Activated CD8-positive, alpha-beta memory T cell treated with anti-CD3 and anti-CD28 coated beads, Interleukin-2, amount 10 ng/mL, durations not matched to agents 7 days and 5 days (primary cell): ENCODE results near the gene TPRKB. TPM values are rescaled to one million over a fixed set of nuclear protein-coding genes. Genes with fewer than 3 reads are reported as not detected.
"Not testable (repeated sequence)": the region's sequence is repeated elsewhere in the genome, so short reads cannot be mapped to it uniquely, and the experiment has no call there.

Source experiments
- ATAC-seq: fragments of 150-1000 bp; cut with Tn5 transposase; one replicate; pipeline ENCODE4 v1.10.0; 2021; ENCODE audit warnings: moderate library complexity
- CTCF ChIA-PET: fragments of 350-600 bp; sonication (Branson Sonifier 250); formaldehyde crosslinking; loops from one replicate; lab custom pipeline; 2021; ENCODE audit warnings: antibody characterized with exemption; lab: Charles Lee
- DNase-seq: peaks from one replicate; pipeline ENCODE4 v3.0.0-alpha.2; 2020
- H3K27ac Mint-ChIP-seq: one replicate; pipeline ENCODE4 v1.8.0; 2021; ENCODE audit warnings: mild to moderate bottlenecking, mixed read lengths
- H3K27me3 Mint-ChIP-seq: one replicate; pipeline ENCODE4 v1.8.0; 2021; ENCODE audit warnings: mixed read lengths
- H3K36me3 Mint-ChIP-seq: one replicate; pipeline ENCODE4 v1.8.0; 2021; ENCODE audit warnings: mild to moderate bottlenecking, mixed read lengths
- H3K4me1 Mint-ChIP-seq: one replicate; pipeline ENCODE4 v1.8.0; 2021; ENCODE audit warnings: mixed read lengths
- H3K4me3 Mint-ChIP-seq: one replicate; pipeline ENCODE4 v1.8.0; 2021; ENCODE audit warnings: mild to moderate bottlenecking, moderate library complexity, mixed read lengths
- H3K9me3 Mint-ChIP-seq: one replicate; pipeline ENCODE4 v1.8.0; 2022; ENCODE audit warnings: low read depth, mixed read lengths
- total RNA-seq, 2 experiments: library from RNA; stranded (reverse); gene quantifications; one replicate each; pipeline ENCODE4 v1.2.3, GENCODE V29; 2021

The TPRKB gene
- total RNA-seq, 2 experiments from 2014 or later, result 36.0 to 36.7 TPM

- H3K4me3 Mint-ChIP-seq, CTCF ChIA-PET, H3K27ac Mint-ChIP-seq, H3K9me3 Mint-ChIP-seq, ATAC-seq, H3K4me1 Mint-ChIP-seq, H3K36me3 Mint-ChIP-seq, DNase-seq: not testable (repeated sequence)
- peaks cover 13% of the 10 kb centered on the region for H3K27me3 Mint-ChIP-seq
These were observed 52.2 kb downstream of the TPRKB start for GRCh38 chr2:73684905-73685304.

DNA sequence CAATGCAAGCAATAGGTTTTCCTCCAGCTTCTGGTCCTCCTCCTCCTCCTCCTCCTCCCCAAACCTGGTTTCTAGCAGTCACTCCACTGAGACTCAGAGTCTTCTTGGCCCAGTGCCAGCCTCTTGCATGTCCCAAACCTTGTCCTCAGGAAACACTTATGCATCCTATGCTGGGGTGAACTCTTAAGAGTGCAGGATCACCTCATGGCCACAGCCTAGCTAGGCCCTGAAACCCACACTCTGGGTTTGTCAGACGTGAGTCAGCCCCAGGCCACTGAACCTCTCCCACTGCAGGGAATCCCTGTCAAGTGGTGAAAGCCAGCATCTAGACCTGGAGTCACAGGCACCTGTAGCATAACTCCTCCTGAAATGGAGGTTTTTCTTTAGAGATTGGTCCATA is 52.8 kb downstream of the TPRKB start:
- DNase-seq, H3K36me3 Mint-ChIP-seq, H3K9me3 Mint-ChIP-seq, H3K4me1 Mint-ChIP-seq, H3K27ac Mint-ChIP-seq, ATAC-seq, CTCF ChIA-PET, H3K4me3 Mint-ChIP-seq: not testable (repeated sequence)
- peaks cover 13% of the 10 kb centered on the region for H3K27me3 Mint-ChIP-seq

GRCh38 chr2:73679951-73680571 is 57.1 kb downstream of the TPRKB start:
- H3K27me3 Mint-ChIP-seq, result peaks cover 11% of the 10 kb centered on the region
- CTCF ChIA-PET, result interaction anchor here (0.6 to 1.3 kb wide), 10 partner anchors 9 to 470 kb away, joined by 3 to 4 read pairs (median 3); partner anchors contain the start of genes BOLA3 and TPRKB
- H3K27ac Mint-ChIP-seq, DNase-seq, H3K4me3 Mint-ChIP-seq, H3K36me3 Mint-ChIP-seq, H3K4me1 Mint-ChIP-seq, H3K9me3 Mint-ChIP-seq, ATAC-seq: not testable (repeated sequence)

Other genes starting within 250 kb of the TPRKB start
- gene NAT8, start 94.9 kb downstream of the TPRKB start, total RNA-seq, result not detected
- gene DUSP11, start 42.8 kb upstream of the TPRKB start, total RNA-seq, result 10 to 100 TPM; 23.9 to 30.2 TPM
- gene C2orf78, start 46.8 kb upstream of the TPRKB start, total RNA-seq, result not detected
- 10 to 100 TPM; 42.8 to 58.8 TPM for gene STAMBP, start 91.6 kb upstream of the TPRKB start, total RNA-seq
- gene ACTG2, start 155.7 kb upstream of the TPRKB start, total RNA-seq, result not detected
- gene DGUOK, start 189.5 kb upstream of the TPRKB start, total RNA-seq, result 10 to 100 TPM; 65.9 to 75.4 TPM
- gene TET3, start 247.6 kb upstream of the TPRKB start, total RNA-seq, result 10 to 100 TPM; 12.7 to 13.7 TPM